Endothelial cell of umbilical vein (primary cell): ENCODE results near the gene UCMA. TPM values are rescaled to one million over a fixed set of nuclear protein-coding genes. Genes with fewer than 3 reads are reported as not detected.

ENCODE experiments used
- BruUV-seq: library from RNA; stranded (reverse); fragments of 400-500 nt; replicated peaks from 2 replicates; lab custom pipeline; 2021; lab: Mats Ljungman, UMichigan
- CTCF ChIA-PET: fragments of 300-600, 350-600 bp; sonication (Branson Sonifier 250); formaldehyde crosslinking; loops from one replicate; lab custom pipeline; 2021; ENCODE audit warnings: antibody characterized with exemption, inconsistent platforms; lab: Charles Lee
- POLR2A ChIA-PET: fragments of 300-600, 350-600 bp; sonication (Branson Sonifier 250); formaldehyde crosslinking; loops from one replicate; lab custom pipeline; 2021; ENCODE audit warnings: antibody characterized with exemption, inconsistent platforms; lab: Charles Lee
- DNase-seq: peaks from one replicate; pipeline ENCODE4 v3.0.0-alpha.2; 2011; ENCODE audit warnings: low read depth, low spot score
- FAIRE-seq: peaks from 2 replicates; lab custom pipeline; 2011; peaks lifted over from hg19 to GRCh38; lab: Jason Lieb, UNC
- H2AFZ ChIP-seq: 2 replicates; pipeline ENCODE4 v1.6.0; 2012; ENCODE audit warnings: low read depth, low read length, control low read depth, inconsistent platforms
- H3K27ac ChIP-seq: 2 replicates; pipeline ENCODE4 v1.5.1; 2011; ENCODE audit warnings: low read depth, mild to moderate bottlenecking, control low read depth, low read length, moderate library complexity; ENCODE audit not compliant: insufficient read depth
- H3K27me3 ChIP-seq, 2 experiments: 2 replicates each; pipeline versions ENCODE4 v1.6.0 to v1.6.1; 2011; ENCODE audit warnings: low read length in 2 of 2, mixed read lengths in 1 of 2; ENCODE audit not compliant: control insufficient read depth in 2 of 2, insufficient read depth in 2 of 2
- H3K36me3 ChIP-seq, 2 experiments: 2 replicates in 1 of 2; 3 replicates in 1 of 2; pipeline ENCODE4 v1.5.1; 2011; ENCODE audit warnings: low read length in 2 of 2, mild to moderate bottlenecking in 1 of 2, moderate library complexity in 1 of 2; ENCODE audit not compliant: control insufficient read depth in 2 of 2, insufficient read depth in 2 of 2; ENCODE audit errors: extremely low read depth in 1 of 2
- H3K4me1 ChIP-seq: 3 replicates; pipeline ENCODE4 v1.5.1; 2011; ENCODE audit warnings: mild to moderate bottlenecking, low read length; ENCODE audit not compliant: control insufficient read depth, insufficient read depth; ENCODE audit errors: extremely low read depth
- H3K4me2 ChIP-seq: 2 replicates; pipeline ENCODE4 v1.6.1; 2011; ENCODE audit warnings: low read length, control low read depth, mixed read lengths; ENCODE audit not compliant: insufficient read depth
- H3K4me3 ChIP-seq, 3 experiments: fragments of 200-600 bp in 1 of 3; sonication (generic), shearing (Covaris generic) in 1 of 3; replicated peaks in 1 of 3; 2 replicates each; pipeline ENCODE4 v1.5.1; 2011 to 2016; ENCODE audit warnings: control low read depth in 3 of 3, low read length in 3 of 3, mild to moderate bottlenecking in 2 of 3, inconsistent platforms in 1 of 3, low read depth in 1 of 3, moderate library complexity in 1 of 3; ENCODE audit not compliant: insufficient read depth in 1 of 3
- H3K79me2 ChIP-seq: 2 replicates; pipeline ENCODE4 v1.6.0; 2012; ENCODE audit warnings: low read length, inconsistent platforms; ENCODE audit not compliant: control insufficient read depth, insufficient read depth
- H3K9ac ChIP-seq: replicated peaks from 2 replicates; pipeline ENCODE3; 2011; ENCODE audit warnings: low read length, control low read depth; ENCODE audit not compliant: insufficient read depth; ENCODE audit errors: extremely low read depth
- H3K9me1 ChIP-seq: replicated peaks from 3 replicates; pipeline ENCODE4 v1.6.0; 2011; ENCODE audit warnings: mild to moderate bottlenecking, low read length; ENCODE audit not compliant: control insufficient read depth, insufficient read depth; ENCODE audit errors: extremely low read depth
- H3K9me3 ChIP-seq: replicated peaks from 2 replicates; pipeline ENCODE4 v1.5.1; 2012; ENCODE audit warnings: low read length, inconsistent platforms; ENCODE audit not compliant: control insufficient read depth, insufficient read depth
- H4K20me1 ChIP-seq: replicated peaks from 2 replicates; pipeline ENCODE3; 2011; ENCODE audit warnings: mild to moderate bottlenecking, low read length; ENCODE audit not compliant: control insufficient read depth, insufficient read depth; ENCODE audit errors: extremely low read depth
- CTCF ChIP-seq, 2 donors: IDR thresholded peaks; 1 replicate in 1 of 2; 2 replicates in 1 of 2; pipeline ENCODE4 v1.5.1; 2011; ENCODE audit warnings: low read length in 2 of 2, mild to moderate bottlenecking in 2 of 2, moderate library complexity in 2 of 2, control low read depth in 1 of 2, inconsistent platforms in 1 of 2, low read depth in 1 of 2; ENCODE audit not compliant: insufficient read depth in 1 of 2; ENCODE audit errors: extremely low read depth in 1 of 2
- EZH2 ChIP-seq: IDR thresholded peaks from 2 replicates; pipeline ENCODE4 v1.6.1; 2012; ENCODE audit warnings: borderline replicate concordance, low read depth, mild to moderate bottlenecking, moderate library complexity, low read length, inconsistent platforms; ENCODE audit not compliant: severe bottlenecking
- FOS ChIP-seq: IDR thresholded peaks from 2 replicates; pipeline ENCODE4 v1.6.1; 2011; ENCODE audit warnings: mild to moderate bottlenecking, low read length, moderate library complexity, borderline replicate concordance; ENCODE audit not compliant: insufficient read depth
- GATA2 ChIP-seq: IDR thresholded peaks from 2 replicates; pipeline ENCODE4 v1.7.0; 2011; ENCODE audit warnings: low read depth, mild to moderate bottlenecking, moderate library complexity, mixed read lengths, low read length; ENCODE audit not compliant: insufficient read length, insufficient read depth
- JUN ChIP-seq: IDR thresholded peaks from 2 replicates; pipeline ENCODE4 v1.6.1; 2011; ENCODE audit warnings: borderline replicate concordance, low read depth; ENCODE audit not compliant: insufficient read length, insufficient read depth
- MAX ChIP-seq: IDR thresholded peaks from 2 replicates; pipeline ENCODE4 v1.6.1; 2011; ENCODE audit not compliant: insufficient read depth, insufficient read length
- MYC ChIP-seq: IDR thresholded peaks from one replicate; pipeline ENCODE4 v1.6.1; 2011; ENCODE audit warnings: mild to moderate bottlenecking, low read depth, low read length
- POLR2A ChIP-seq: IDR thresholded peaks from 2 replicates; pipeline ENCODE4 v1.6.1; 2012; ENCODE audit warnings: low read depth, mild to moderate bottlenecking, control low read depth, low read length
- POLR2AphosphoS5 ChIP-seq: IDR thresholded peaks from 2 replicates; pipeline ENCODE4 v1.6.1; 2012; ENCODE audit warnings: low read depth, mild to moderate bottlenecking, control low read depth, low read length, moderate library complexity; ENCODE audit not compliant: insufficient read depth
- dilution Hi-C: fragments of 300-500 bp; cut with MboI; formaldehyde crosslinking; loops from one replicate; pipeline ENCODE4 v1.15.0; 2019; ENCODE audit warnings: low sequenced_read_pairs; ENCODE audit not compliant: extremely low pct_ligation_motif_present
- intact Hi-C: fragments of 100-400 bp; cut with micrococcal nuclease; formaldehyde crosslinking; loops from one replicate; pipeline ENCODE4 v1.10.0; 2022
- polyA plus RNA-seq, 4 experiments: library from polyadenylated mRNA; depleted of rRNA in 3 of 4; stranded (reverse) in 3 of 4; unstranded in 1 of 4; fragments of >200 nt; gene quantifications; 2 replicates each; pipeline versions ENCODE4 v1.2.1 to v1.2.3, GENCODE V29; 2011 to 2012; ENCODE audit warnings: missing spikeins in 1 of 4
- total RNA-seq: library from RNA; stranded (reverse); gene quantifications from 2 replicates; pipeline ENCODE4 v1.2.3, GENCODE V29; 2021

UCMA gene
- total and polyA plus RNA-seq, 2 donors (not counting 3 experiments of a cell fraction or from before 2014, with no cell fraction given), result not detected

- no peak overlapping the region for H3K4me2 ChIP-seq
- H3K36me3 ChIP-seq, result no peaks in the 10 kb centered on the region
- no peaks in the 10 kb centered on the region for H4K20me1 ChIP-seq
- H3K9me1 ChIP-seq, result no peaks in the 10 kb centered on the region
- H3K79me2 ChIP-seq, result no peaks in the 10 kb centered on the region
- no peaks in the 10 kb centered on the region for H3K27me3 ChIP-seq
- no peak for TF ChIP-seq JUN
- no peak for TF ChIP-seq MAX
- TF ChIP-seq MYC, result no peak
- no peak for TF ChIP-seq POLR2AphosphoS5
- no peak for TF ChIP-seq FOS
- TF ChIP-seq EZH2, result no peak
- no peak for TF ChIP-seq POLR2A
- no peak for TF ChIP-seq GATA2
- no peak for TF ChIP-seq CTCF (IDR thresholded peaks at IDR 0.05; ENCODE audit: extremely low read depth in 1 of 2, insufficient read depth in 1 of 2, low read depth in 1 of 2, low read length in 2 of 2)
- no TSS peak for BruUV-seq
- no peak overlapping the region for H2AFZ ChIP-seq
- no peaks in the 10 kb centered on the region for H3K4me1 ChIP-seq
- POLR2A ChIA-PET, result no interaction called here
- intact Hi-C loops, result no loop called here
- no peaks in the 10 kb centered on the region for H3K9me3 ChIP-seq
- dilution Hi-C loops, result no loop called here
- no peak overlapping the region for H3K27ac ChIP-seq
- DNase-seq (no peak), FAIRE-seq (no peak)
- CTCF ChIA-PET, result no interaction called here
- no peak overlapping the region for H3K4me3 ChIP-seq
- H3K9ac ChIP-seq, result no peak overlapping the region
These were observed 15.3 kb downstream of the UCMA start for GRCh38 chr10:13218878-13219277.
